Activated CD4-positive, alpha-beta T cell treated with anti-CD3 and anti-CD28 coated beads, Interleukin-2, amount 50 U/mL, for 16 hours (primary cell): Measurements from ENCODE around the gene STUB1.

Source experiments
- DNase-seq: peaks from one replicate; pipeline ENCODE4 v3.0.0-alpha.2; 2020

STUB1 gene

GRCh38 chr16:714558-715476 lies 34.6 kb downstream of the STUB1 start, which contains the start of gene METRN:
TSS of gene METRN (plus strand) at chr16:715118. CDS start at chr16:715290, 172 bp downstream.
- DNase-seq: peak; percentile 89

- DNase-seq: no peak
Measured at GRCh38 chr16:715477-716199, 35.4 kb downstream of the STUB1 start.

GRCh38 chr16:716200-716568 lies 36.0 kb downstream of the STUB1 start:
- DNase-seq: no peak

- no peak for DNase-seq
Measured at GRCh38 chr16:716768-717325, 36.6 kb downstream of the STUB1 start.

GRCh38 chr16:717450-718245 lies 37.4 kb downstream of the STUB1 start:
- DNase-seq: no peak

GRCh38 chr16:718389-718788 lies 38.2 kb downstream of the STUB1 start:
- no peak for DNase-seq

GRCh38 chr16:718922-719321 lies 38.7 kb downstream of the STUB1 start:
- DNase-seq: no peak

GRCh38 chr16:719815-720446 lies 39.7 kb downstream of the STUB1 start:
- DNase-seq: no peak

GRCh38 chr16:720447-720989 lies 40.3 kb downstream of the STUB1 start:
- DNase-seq: peak; percentile 66

- peak; percentile 86 for DNase-seq
Measured at GRCh38 chr16:720990-721764, 41.0 kb downstream of the STUB1 start, which contains the start of gene ANTKMT. TSS of gene ANTKMT (plus strand) at chr16:721146. CDS start at chr16:721275, 129 bp downstream.

GRCh38 chr16:721765-722540 lies 41.7 kb downstream of the STUB1 start:
- no peak for DNase-seq

GRCh38 chr16:722835-723633 lies 42.8 kb downstream of the STUB1 start:
- DNase-seq: no peak

- no peak for DNase-seq
Measured at GRCh38 chr16:723695-724094, 43.5 kb downstream of the STUB1 start.

GRCh38 chr16:724188-725040 lies 44.2 kb downstream of the STUB1 start:
- no peak for DNase-seq

- no peak for DNase-seq
Measured at GRCh38 chr16:725041-725376, 44.8 kb downstream of the STUB1 start.

GRCh38 chr16:725463-726187 lies 45.4 kb downstream of the STUB1 start:
- no peak for DNase-seq

GRCh38 chr16:726188-726437 lies 45.9 kb downstream of the STUB1 start:
- DNase-seq: no peak
